ENCODE results near the gene ADGRE1.

ADGRE1 gene

GRCh38 chr19:6925801-6926751, 38.7 kb downstream of the ADGRE1 start:
- TF ChIP-seq CTCF (conservative IDR thresholded peaks at IDR 0.05; ENCODE audit: low read depth, low read length) = no peak
- no peak overlapping the region for H3K4me3 ChIP-seq (ENCODE audit: low read depth, low read length)

GRCh38 chr19:6930190-6930589, 42.8 kb downstream of the ADGRE1 start:
- peak; percentile 5 for DNase-seq (ENCODE audit: low read depth)
- TF ChIP-seq CTCF (conservative IDR thresholded peaks at IDR 0.05; ENCODE audit: low read depth, low read length) = no peak
- no peak overlapping the region for H3K4me3 ChIP-seq (ENCODE audit: low read depth, low read length)

More at GRCh38 chr19:6925801-6926751, 38.7 kb downstream of the ADGRE1 start:
- no peak for DNase-seq (ENCODE audit: low read depth)

- TF ChIP-seq CTCF (conservative IDR thresholded peaks at IDR 0.05; ENCODE audit: low read depth, low read length) = no peak
- no peak for DNase-seq (ENCODE audit: low read depth)
Observed at GRCh38 chr19:6935069-6935468, 47.7 kb downstream of the ADGRE1 start.

GRCh38 chr19:6935618-6936017, 48.2 kb downstream of the ADGRE1 start:
- no peak for DNase-seq (ENCODE audit: low read depth)
- no peak for TF ChIP-seq CTCF (conservative IDR thresholded peaks at IDR 0.05; ENCODE audit: low read depth, low read length)
- H3K4me3 ChIP-seq (ENCODE audit: low read depth, low read length) = no peak overlapping the region

More at GRCh38 chr19:6935069-6935468, 47.7 kb downstream of the ADGRE1 start:
- no peak overlapping the region for H3K4me3 ChIP-seq (ENCODE audit: low read depth, low read length)

- no peak overlapping the region for H3K4me3 ChIP-seq (ENCODE audit: low read depth, low read length)
- DNase-seq (ENCODE audit: low read depth) = no peak
- TF ChIP-seq CTCF (conservative IDR thresholded peaks at IDR 0.05; ENCODE audit: low read depth, low read length) = no peak
Observed at GRCh38 chr19:6945733-6946132, 58.4 kb downstream of the ADGRE1 start.

- DNase-seq (ENCODE audit: low read depth) = peak; percentile 2
- no peak overlapping the region for H3K4me3 ChIP-seq (ENCODE audit: low read depth, low read length)
- TF ChIP-seq CTCF (conservative IDR thresholded peaks at IDR 0.05; ENCODE audit: low read depth, low read length) = no peak
Observed at GRCh38 chr19:6947745-6948144, 60.4 kb downstream of the ADGRE1 start.

DNA sequence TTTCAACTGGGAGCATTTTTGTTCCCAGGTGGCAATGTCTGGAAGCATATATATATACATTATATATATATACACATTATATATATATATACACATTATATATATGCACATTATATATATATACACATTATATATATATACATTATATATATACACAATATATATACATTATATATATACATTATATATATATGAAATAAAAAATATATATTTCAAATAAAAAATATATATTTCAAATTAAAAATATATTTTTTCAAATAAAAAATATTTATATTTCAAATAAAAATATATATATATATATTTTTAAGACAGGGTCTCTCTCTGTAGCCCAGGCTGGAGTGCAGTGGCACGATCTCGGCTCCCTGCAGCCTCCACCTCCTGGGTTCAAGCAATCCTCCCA, 61.5 kb downstream of the ADGRE1 start:
- no peak for DNase-seq (ENCODE audit: low read depth)
- TF ChIP-seq CTCF (conservative IDR thresholded peaks at IDR 0.05; ENCODE audit: low read depth, low read length) = no peak
- H3K4me3 ChIP-seq (ENCODE audit: low read depth, low read length) = no peak overlapping the region

Data from choroid plexus epithelial cell (primary cell).